HG02610 (cell line): ENCODE data around the gene VLDLR.
"Not testable (repeated sequence)": the region's sequence is repeated elsewhere in the genome, so short reads cannot be mapped to it uniquely, and the experiment has no call there.

Source experiments
- ATAC-seq: cut with Tn5 transposase; IDR thresholded peaks from one replicate; pipeline ENCODE4 v1.9.1; 2021; ENCODE audit warnings: mild to moderate bottlenecking, moderate library complexity; ENCODE audit not compliant: unreplicated experiment

VLDLR gene

DNA sequence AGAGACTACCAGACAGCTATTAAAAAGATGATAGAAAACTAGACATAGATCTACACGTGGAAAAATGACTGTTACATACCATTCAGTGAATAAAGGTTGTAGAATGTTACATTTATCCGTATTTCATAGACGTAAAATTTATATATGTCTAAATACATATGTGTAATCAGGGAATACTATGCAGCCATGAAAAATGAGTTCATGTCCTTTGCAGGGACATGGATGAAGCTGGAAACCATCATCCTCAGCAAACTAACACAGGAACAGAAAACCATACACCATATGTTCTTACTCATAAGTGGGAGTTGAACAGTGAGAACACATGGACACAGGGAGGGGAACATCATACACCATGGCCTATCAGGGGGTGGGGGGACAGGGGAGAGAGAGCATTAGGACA is 85.7 kb downstream of the VLDLR start:
- ATAC-seq: not testable (repeated sequence)
